SJCRH30 (cell line): Measurements from ENCODE around the gene PRKCA. TPM values are rescaled to one million over a fixed set of nuclear protein-coding genes. Genes with fewer than 3 reads are reported as not detected.

Source experiments
- DNase-seq, 2 experiments: peaks; one replicate each; pipeline ENCODE4 v3.0.0-alpha.2; 2015 to 2020
- H3K27ac ChIP-seq: fragments of 250-450 bp; sonication (Bioruptor Pico); 2 replicates; pipeline ENCODE4 v1.5.1; 2020; ENCODE audit warnings: mild to moderate bottlenecking, moderate library complexity
- H3K27me3 ChIP-seq: fragments of 250-450 bp; sonication (Bioruptor Pico); 2 replicates; pipeline ENCODE4 v1.5.1; 2020; ENCODE audit warnings: mild to moderate bottlenecking, moderate library complexity
- H3K36me3 ChIP-seq: fragments of 250-450 bp; sonication (Bioruptor Pico); 2 replicates; pipeline ENCODE4 v1.5.1; 2020; ENCODE audit warnings: mild to moderate bottlenecking, moderate library complexity
- H3K4me1 ChIP-seq: fragments of 250-450 bp; sonication (Bioruptor Pico); 2 replicates; pipeline ENCODE4 v1.5.1; 2020; ENCODE audit warnings: mild to moderate bottlenecking, moderate library complexity
- H3K4me3 ChIP-seq: fragments of 250-450 bp; sonication (Bioruptor Pico); 2 replicates; pipeline ENCODE4 v1.5.1; 2020; ENCODE audit warnings: mild to moderate bottlenecking, moderate library complexity
- H3K9me3 ChIP-seq: fragments of 250-450 bp; sonication (Bioruptor Pico); replicated peaks from 2 replicates; pipeline ENCODE4 v1.5.1; 2020; ENCODE audit warnings: mild to moderate bottlenecking, moderate library complexity
- total RNA-seq: library from RNA; depleted of rRNA; stranded (reverse); fragments of >200 nt; shearing (Covaris generic); gene quantifications from 2 replicates; pipeline ENCODE4 v1.2.3, GENCODE V29; 2014

The PRKCA gene
- total RNA-seq, 1 experiment from 2014 or later = 24.7 TPM

DNA sequence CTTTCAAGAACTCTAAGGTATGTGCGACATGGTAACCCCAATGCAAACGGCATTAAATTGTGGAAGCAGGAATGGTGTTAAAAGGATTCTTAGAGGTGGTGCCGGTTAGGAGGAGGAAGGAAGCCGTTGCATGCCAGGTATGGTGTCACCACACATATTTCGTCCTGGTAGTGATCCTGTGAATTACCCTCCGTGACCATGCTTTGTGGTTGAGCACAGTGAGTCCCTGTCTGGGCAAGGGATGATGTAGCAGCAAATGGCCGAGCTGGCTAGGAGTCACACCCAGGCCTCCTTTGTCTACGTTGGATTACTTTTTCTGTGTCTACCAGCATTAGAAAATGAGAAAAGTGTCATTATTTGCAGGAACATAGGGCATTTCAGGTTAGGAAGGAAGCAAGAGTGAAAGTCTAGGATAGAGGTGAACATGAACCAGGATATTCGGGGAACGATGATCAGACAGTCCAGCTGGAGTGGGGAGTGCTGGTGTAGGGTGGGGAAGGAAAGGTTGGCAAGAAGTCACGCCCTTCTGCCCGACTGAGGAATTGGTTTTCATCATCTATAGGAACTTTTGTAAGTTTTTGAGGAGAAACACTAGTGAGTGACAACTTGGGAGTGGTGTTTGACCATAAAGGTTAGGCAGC, 123.5 kb downstream of the PRKCA start:
- Histone ChIP-seq H3K27me3 (no peaks in the 10 kb centered on the region), H3K4me3 (no peak overlapping the region), H3K4me1 (no peaks in the 10 kb centered on the region), H3K9me3 (no peaks in the 10 kb centered on the region), H3K27ac (no peak overlapping the region), H3K36me3 (no peaks in the 10 kb centered on the region)
- no peak for DNase-seq

DNA sequence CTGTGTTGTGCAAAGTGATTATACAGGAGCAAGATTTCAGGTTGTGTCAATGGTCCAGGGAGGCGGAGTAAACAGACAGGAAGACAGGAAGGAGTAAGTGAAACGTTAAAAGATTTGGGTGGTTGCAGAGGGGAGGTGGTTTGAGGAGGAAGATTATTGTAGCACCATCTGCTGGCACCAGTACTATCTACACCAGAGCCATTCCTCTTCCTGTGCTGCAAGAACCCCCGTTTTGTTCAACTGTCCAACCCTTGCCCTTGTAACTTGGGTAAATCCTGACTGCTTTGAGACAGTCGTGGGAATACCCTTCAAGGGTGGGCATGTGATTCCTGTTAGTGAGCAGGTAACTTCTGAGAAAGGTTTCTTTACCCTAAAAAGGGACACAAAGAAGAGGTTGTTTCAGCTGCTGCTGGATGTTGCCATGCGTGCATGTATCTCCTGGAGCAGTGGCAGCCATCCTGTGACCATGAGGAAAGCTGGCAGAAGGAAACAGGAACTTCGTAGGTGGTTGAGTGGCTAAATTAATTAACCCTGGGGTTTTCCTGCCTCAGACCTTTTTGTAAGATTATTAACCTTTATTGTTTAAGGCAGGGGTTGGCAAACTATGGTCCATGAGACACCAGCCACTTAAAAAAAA, 124.1 kb downstream of the PRKCA start:
- Histone ChIP-seq H3K9me3 (no peaks in the 10 kb centered on the region), H3K27ac (no peak overlapping the region)
- DNase-seq = no peak

DNA sequence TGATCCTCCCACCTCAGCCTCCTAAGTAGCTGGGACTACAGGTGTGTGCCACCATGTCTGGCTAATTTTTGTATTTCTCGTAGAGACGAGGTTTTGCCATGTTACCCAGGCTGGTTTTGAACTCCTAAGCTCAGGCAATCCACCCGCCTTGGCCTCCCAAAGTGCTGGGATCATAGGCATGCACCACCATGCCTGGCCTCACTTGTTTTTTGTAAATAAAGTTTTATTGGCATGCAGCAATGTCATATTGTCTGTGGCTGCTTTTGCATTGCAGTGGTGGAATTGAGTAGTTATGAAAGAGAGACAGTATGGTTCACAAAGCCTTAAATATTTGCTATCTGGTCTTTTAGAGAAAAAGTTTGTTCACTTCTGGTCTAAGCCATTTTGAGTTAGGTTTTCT, 124.7 kb downstream of the PRKCA start:
- Histone ChIP-seq H3K4me3 (no peak overlapping the region), H3K27ac (no peak overlapping the region), H3K36me3 (no peaks in the 10 kb centered on the region), H3K9me3 (no peaks in the 10 kb centered on the region), H3K4me1 (no peaks in the 10 kb centered on the region), H3K27me3 (no peaks in the 10 kb centered on the region)
- no peak for DNase-seq

More for the DNA sequence above, 124.1 kb downstream of the PRKCA start:
- Histone ChIP-seq H3K4me3 (no peak overlapping the region), H3K27me3 (no peaks in the 10 kb centered on the region), H3K4me1 (no peaks in the 10 kb centered on the region), H3K36me3 (no peaks in the 10 kb centered on the region)

DNA sequence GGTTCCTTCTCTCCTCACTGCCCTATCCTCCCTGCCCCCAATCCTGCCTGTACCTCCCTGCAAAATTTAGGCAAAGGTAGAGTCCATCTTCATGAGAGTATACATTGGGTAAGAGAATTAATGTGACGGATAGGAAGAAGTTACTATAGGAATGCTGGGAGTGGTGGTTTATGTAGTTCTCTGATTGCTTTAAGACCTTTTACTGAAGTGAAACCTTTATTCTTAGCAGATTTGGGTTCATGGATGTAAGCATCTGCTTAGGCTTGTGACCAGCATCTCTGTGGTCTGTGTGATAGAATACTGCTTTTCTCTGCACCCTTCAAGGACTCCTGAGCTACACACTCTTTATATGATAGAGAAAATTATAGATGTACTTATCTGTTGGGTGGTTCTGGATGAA, 127.3 kb downstream of the PRKCA start:
- H3K27me3 ChIP-seq = no peaks in the 10 kb centered on the region
- no peaks in the 10 kb centered on the region for H3K4me1 ChIP-seq
- no peaks in the 10 kb centered on the region for H3K36me3 ChIP-seq
- no peak overlapping the region for H3K4me3 ChIP-seq
- H3K9me3 ChIP-seq = no peaks in the 10 kb centered on the region
- DNase-seq = no peak
- H3K27ac ChIP-seq = no peak overlapping the region

DNA sequence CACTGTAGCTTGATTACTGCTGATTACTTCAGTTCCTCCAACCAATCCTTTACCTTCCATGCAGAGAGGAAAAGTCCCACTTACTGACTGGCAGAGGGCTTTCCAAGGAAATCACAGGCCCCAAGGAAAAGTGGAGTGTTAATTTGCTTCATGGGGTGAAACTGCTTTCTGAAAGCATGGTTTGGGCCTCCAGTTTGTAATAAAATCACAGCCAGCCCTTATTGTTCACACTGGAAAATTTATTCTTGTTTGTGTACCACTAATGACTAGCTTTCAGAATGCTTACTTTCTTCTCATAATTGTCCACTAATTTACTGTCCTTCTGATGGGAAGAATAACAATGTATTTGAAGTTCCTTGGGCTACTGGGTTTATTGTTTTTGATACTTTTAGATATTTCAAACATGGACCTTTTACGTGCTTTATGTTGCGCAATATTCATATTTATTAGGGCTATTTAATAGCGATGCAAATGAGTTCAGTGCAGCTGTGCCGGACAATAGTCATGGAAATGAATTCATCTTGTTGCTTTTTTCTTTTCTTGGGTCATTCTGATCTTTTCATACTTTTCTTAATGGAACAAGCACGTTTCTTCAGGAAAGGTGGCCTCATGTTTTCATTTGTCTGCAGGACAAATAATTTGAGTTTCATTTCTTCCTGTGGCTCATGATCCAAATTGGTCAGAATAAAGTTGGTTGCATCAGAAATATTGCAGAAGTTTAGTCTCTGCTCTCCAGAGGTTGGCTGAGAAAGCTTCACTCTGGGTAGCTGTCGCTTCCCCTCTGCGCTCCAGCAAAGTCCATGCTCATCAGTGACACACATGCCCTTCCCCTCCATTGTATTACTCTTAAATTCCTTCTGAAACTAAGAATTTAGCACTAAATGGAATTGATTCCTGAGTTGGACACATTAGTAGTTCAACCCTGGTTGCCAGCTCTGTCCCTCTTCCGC, 128.7 kb downstream of the PRKCA start:
- Histone ChIP-seq H3K36me3 (no peaks in the 10 kb centered on the region), H3K4me3 (no peak overlapping the region), H3K4me1 (no peaks in the 10 kb centered on the region), H3K27ac (no peak overlapping the region), H3K27me3 (no peaks in the 10 kb centered on the region), H3K9me3 (no peaks in the 10 kb centered on the region)
- no peak for DNase-seq

DNA sequence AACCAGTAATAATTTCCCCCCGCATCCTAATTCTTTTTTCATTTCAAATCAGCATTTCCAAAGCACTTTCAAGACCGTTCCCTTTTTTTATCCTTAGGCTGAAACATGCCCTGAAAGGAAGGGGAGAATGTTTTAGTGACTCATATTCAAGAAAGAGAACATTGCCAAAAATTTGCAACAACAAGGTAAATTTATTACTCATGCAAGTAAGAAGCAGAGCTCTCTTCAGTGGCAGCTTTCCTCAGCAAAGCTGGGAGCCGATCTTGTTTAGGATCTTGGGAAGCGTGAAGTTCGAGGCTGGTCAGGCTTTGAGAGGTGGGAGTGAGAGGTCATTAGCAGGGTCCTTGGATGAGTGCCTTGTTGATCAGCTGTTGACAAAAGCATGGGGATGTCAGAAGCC, 129.5 kb downstream of the PRKCA start:
- H3K9me3 ChIP-seq = no peaks in the 10 kb centered on the region
- no peak for DNase-seq
- no peaks in the 10 kb centered on the region for H3K4me1 ChIP-seq
- H3K27ac ChIP-seq = no peak overlapping the region
- H3K36me3 ChIP-seq = no peaks in the 10 kb centered on the region
- no peak overlapping the region for H3K4me3 ChIP-seq
- no peaks in the 10 kb centered on the region for H3K27me3 ChIP-seq

DNA sequence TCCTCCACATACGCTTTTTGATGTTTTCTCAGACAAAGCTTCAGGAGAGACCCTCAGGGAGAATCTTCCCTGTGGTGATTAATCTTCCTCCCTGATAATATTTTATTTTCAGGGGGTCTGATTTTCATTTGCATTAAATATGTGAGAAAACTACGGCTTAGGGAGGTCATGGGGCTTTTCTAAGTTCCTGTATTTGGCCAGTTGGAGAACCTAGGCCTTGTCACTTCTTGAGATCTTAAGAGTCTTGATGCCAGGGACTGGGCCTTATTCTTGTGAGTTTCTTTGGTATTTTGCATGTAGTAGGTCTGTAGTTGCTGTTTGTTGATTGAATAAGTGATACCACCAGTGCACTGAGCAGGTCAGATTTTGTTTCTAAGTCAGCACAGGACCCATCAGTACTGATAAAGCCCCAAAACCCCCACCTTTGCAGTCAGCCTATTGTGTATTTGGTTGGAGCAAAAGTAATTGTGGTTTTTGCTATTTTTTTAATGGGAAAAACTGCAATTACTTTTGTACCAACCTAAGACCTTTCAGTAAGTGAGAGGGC, 130.1 kb downstream of the PRKCA start:
- DNase-seq = no peak
- Histone ChIP-seq H3K4me3 (no peak overlapping the region), H3K4me1 (no peaks in the 10 kb centered on the region), H3K27ac (no peak overlapping the region), H3K9me3 (no peaks in the 10 kb centered on the region), H3K36me3 (no peaks in the 10 kb centered on the region), H3K27me3 (no peaks in the 10 kb centered on the region)

DNA sequence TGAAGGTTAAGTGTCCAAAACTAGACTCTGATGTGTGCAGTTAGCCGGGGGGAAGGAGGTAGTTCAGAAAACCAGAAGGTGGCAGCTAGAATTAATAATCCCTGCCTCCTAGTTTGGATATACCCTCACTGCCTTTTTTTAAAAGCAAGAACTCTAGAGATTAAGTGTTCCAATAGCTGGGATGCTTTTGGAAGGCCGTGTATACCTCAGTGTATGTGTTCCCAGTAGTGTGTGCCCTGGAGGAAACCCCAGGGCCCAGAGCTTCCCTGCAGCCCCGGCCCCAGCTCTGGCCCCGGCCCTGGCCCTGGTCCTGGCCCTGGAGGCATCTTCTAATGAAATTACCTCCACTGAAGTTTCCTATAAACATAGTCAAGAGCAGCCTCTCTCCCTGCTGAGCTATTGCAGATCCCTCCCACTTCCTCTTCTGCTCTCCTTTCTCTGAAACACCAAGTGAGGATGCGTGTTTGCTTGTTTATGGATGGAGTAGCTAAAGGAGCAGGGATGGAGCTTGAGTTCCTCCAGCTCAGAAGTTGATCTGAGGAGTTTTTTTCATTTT, 130.7 kb downstream of the PRKCA start:
- H3K4me3 ChIP-seq = no peak overlapping the region
- no peak overlapping the region for H3K27ac ChIP-seq
- no peaks in the 10 kb centered on the region for H3K27me3 ChIP-seq
- H3K9me3 ChIP-seq = no peaks in the 10 kb centered on the region
- H3K4me1 ChIP-seq = no peaks in the 10 kb centered on the region
- H3K36me3 ChIP-seq = no peaks in the 10 kb centered on the region
- DNase-seq = no peak

DNA sequence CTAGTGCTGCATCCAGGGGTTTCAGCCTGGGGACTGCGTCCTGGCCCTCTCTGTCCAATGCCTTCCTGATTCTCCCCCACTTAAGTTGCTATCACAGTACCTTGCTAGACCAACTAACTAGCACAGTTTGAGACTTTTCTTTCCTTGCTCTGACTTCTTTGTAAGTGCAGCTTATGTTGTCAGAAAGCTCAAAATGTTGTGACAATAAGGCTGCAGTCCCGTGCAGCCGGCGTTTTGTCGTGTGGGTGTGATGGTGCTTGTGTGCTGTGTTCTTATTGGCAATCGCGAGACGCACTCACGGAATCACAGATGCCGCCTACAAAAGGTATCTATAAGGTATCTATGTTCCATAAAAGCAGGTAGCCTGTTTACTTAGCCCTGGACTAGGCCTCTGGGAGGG, 132.8 kb downstream of the PRKCA start:
- no peak for DNase-seq
- Histone ChIP-seq H3K36me3 (no peaks in the 10 kb centered on the region), H3K9me3 (no peaks in the 10 kb centered on the region), H3K27ac (no peak overlapping the region), H3K4me1 (no peaks in the 10 kb centered on the region), H3K4me3 (no peak overlapping the region), H3K27me3 (no peaks in the 10 kb centered on the region)

DNA sequence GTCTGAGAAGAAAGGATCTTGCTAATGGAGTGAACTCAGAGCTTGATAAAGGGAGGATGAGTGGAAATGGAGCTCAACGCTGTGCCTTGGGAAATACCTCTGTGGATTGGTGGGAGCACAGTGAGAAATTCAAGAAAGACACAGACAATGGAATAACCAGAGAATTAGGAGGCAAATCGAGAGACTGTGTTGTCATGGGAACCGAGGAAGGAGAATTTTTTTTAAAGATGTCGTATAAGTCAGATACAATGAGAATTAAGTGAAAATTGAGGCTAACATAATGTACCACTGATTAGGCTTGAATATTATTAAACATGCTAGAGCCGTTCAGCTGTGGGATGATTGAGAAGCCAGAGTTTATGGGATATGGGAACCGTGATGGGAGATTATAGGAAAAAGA, 134.2 kb downstream of the PRKCA start:
- no peaks in the 10 kb centered on the region for H3K4me1 ChIP-seq
- H3K4me3 ChIP-seq = no peak overlapping the region
- H3K9me3 ChIP-seq = no peaks in the 10 kb centered on the region
- no peaks in the 10 kb centered on the region for H3K36me3 ChIP-seq
- no peak for DNase-seq
- H3K27ac ChIP-seq = no peak overlapping the region
- no peaks in the 10 kb centered on the region for H3K27me3 ChIP-seq

DNA sequence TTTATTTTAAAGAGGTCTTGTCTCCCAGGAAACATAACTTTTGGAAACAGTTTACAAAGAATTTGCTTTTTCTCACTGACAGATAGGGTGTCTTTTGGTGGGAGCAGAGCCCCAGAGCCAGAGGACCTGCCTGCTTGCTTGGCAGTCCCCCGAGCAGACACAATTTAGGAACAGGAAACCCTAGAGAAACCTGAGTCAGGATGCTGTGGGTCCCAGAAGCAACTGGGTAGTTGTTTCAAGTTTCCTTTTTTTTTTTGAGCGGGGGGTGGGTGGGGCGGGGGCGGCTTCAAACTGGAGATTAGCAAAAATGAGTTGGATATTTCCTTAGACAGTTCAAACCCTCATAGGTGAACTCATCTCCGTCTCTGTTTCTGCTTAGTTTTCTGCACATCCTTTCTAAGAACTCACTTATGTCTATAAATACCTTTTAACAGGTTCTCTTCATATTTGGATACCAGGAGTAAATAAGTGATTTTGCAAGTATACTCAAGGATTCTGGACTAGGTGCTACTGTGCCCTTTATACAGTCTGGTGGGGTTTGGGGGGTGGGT, 135.1 kb downstream of the PRKCA start:
- H3K36me3 ChIP-seq = no peaks in the 10 kb centered on the region
- H3K27me3 ChIP-seq = no peaks in the 10 kb centered on the region
- no peaks in the 10 kb centered on the region for H3K9me3 ChIP-seq
- H3K27ac ChIP-seq = no peak overlapping the region
- H3K4me1 ChIP-seq = no peaks in the 10 kb centered on the region
- no peak overlapping the region for H3K4me3 ChIP-seq
- DNase-seq = no peak

DNA sequence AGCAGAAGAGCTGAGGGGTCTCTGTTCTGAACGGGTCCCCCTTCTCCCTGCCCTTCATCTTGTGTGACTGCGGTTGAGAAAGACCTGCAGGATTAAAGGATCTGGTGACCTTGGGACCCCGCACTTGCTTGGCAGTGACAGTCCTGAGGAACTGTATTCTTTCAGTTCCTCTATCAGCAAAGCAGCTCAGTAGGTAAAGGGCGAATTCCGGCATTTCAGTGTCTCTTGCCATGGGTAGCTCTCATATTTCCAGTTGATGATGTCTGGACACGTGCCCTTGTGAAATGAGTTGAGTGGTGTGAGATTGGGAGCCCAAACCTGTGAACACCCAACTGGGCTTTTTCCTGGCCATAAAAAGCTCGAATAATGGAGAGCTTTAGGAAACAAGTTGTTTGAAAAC, 135.7 kb downstream of the PRKCA start:
- Histone ChIP-seq H3K9me3 (no peaks in the 10 kb centered on the region), H3K27me3 (no peaks in the 10 kb centered on the region), H3K4me3 (no peak overlapping the region), H3K36me3 (no peaks in the 10 kb centered on the region), H3K4me1 (no peaks in the 10 kb centered on the region), H3K27ac (no peak overlapping the region)
- DNase-seq = no peak

DNA sequence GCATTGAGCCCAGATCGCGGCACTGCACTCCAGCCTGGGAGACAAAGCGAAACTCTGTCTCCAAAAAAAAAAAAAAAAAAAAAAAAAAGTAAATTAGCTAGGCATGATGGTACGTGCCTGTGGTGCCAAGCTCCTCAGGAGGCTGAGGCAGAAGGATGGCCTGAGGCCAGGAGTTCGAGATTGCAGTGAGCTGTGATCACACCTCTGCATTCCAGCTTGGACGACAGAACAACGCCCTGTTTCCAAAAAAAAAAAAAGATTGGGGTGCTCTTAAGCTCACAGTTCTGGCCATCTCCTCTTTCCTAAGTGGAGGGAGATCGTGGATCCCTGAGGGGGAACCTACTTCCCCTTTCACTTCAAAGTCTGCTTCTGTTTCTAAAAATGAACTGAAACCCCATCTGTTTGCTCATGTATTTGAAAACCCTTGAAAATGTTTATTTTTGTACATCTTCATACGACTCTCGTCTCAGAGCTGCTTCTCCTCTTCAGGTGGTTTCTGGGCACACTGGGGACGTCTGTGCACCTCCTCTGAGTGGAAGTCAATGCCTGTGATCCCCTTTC, 138.8 kb downstream of the PRKCA start:
- H3K4me1 ChIP-seq = peaks cover 9% of the 10 kb centered on the region
- DNase-seq = no peak
- H3K36me3 ChIP-seq = no peaks in the 10 kb centered on the region
- no peaks in the 10 kb centered on the region for H3K9me3 ChIP-seq
- no peak overlapping the region for H3K27ac ChIP-seq
- no peaks in the 10 kb centered on the region for H3K27me3 ChIP-seq
- H3K4me3 ChIP-seq = no peak overlapping the region

DNA sequence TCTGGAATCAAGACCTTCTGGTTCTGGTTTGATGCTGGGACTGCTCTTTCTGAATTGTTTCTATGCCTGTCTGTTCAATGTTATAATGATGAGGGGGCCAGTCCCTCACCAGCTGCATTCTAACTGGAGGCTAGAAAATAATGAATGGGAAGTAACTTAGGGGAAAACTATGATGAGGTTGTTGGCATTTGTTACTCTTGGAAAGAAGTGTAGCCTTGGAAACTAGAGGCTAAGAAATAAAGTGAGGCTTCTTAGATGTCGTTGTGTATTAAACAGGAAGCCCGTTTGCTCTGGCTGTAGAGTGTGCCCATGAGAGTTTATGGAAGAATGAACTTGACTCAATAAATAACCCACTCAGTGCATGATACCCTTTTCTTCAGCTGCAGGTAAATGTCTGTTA, 140.8 kb downstream of the PRKCA start:
- Histone ChIP-seq H3K36me3 (no peaks in the 10 kb centered on the region), H3K4me3 (no peak overlapping the region), H3K9me3 (no peaks in the 10 kb centered on the region), H3K27me3 (no peaks in the 10 kb centered on the region), H3K27ac (no peak overlapping the region), H3K4me1 (peaks cover 14% of the 10 kb centered on the region)
- no peak for DNase-seq
